Fibroblast of skin of abdomen (primary cell): ENCODE results near the gene HS3ST4.
"Not testable (repeated sequence)": the region's sequence is repeated elsewhere in the genome, so short reads cannot be mapped to it uniquely, and the experiment has no call there.

Source experiments
- DNase-seq: peaks from one replicate; pipeline ENCODE4 v3.0.0-alpha.2; 2013

The HS3ST4 gene

DNA sequence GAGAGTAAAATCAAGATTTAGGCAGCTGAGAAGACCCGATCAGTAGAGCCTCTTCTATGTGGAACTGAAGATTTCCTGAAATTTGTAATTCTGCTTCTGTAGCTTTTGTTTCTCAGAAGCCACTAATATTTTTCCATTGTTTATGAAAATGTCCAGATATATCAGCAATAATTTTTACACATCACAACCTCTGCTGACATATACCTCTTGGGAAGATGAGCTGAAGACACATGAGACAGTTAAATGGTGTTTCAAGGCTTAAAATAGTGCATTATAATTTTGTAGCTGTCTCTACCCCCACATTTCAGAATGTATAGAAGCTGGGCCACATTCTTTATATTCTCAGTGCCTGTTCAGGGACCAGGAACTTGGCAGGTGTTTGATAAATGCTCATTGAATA lies 320.6 kb downstream of the HS3ST4 start:
- DNase-seq: no peak

DNA sequence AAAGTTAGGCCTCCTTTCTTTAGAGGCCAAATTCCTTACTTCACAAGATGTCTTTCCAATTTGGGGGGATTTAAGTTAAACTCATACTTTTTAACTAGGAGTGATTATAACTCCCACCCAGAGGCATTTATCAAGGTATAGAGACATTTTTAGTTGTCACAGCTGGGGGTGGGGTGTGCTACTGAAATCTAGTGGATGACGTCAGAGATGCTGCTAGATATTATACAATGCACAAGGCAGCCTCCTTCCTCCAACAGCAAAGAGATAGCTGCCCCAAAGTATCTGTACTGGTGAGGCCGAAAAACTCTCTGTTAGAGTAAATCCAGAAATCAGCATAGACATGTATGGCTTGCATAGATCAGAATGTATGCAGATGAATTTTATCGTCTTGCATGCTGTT lies 324.0 kb downstream of the HS3ST4 start:
- no peak for DNase-seq

DNA sequence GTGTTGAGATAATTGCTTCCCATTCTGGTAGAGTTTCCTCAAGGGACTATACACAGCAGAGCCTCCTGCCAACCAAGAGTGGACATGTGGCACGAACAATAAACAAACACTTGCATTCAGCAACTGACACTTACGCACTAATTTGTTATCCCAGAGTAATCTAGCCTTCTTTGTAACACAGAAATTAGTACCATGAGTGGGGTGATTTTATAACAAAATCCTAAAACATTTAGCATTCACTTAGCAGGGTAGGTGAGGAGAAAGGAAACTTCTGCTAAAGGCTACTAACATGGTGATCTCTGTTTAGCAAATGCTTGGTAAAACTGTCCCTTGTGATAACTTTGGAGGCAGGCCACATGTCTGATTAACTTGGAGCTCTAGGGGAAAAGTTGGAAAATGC lies 325.2 kb downstream of the HS3ST4 start:
- DNase-seq: no peak

DNA sequence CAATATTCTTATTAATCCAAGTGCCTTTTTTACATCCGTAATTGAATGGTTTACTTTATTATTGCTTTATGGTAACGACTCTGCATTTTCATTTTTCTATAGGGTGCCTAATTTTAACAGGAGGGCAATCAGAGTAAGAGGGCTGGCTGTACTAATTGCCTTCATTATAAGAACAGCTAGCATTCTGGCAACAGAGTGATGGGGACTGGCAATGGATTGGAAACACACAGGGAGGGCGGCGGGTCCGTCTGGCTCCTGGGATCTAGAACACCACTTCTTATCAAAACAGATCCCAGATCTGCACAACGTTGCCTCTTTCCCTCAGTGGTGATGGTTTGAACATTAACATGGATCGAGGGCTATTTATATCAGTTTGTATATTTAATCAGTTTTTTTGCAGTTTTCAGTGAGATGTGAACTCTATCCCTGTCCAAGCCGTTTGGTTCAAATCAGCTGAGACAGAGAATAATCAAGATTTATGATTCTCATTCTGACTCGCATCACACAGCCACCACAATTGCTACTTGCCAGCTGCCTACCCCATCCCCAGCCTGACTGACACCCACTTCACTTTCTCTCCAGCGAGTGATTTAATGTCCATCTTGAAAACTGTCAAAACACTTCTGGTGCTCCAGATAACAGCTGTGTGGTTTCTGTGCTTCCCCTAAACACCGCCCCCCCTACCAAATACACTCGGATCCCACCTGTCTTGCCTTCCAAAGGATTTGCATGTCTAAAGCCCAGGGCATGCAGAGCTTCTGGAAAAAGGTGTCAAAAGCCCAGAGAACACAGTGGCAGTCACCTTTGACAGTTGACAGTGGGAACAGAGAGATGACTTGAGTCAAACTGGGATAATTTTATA lies 327.9 kb downstream of the HS3ST4 start:
- DNase-seq: no peak

DNA sequence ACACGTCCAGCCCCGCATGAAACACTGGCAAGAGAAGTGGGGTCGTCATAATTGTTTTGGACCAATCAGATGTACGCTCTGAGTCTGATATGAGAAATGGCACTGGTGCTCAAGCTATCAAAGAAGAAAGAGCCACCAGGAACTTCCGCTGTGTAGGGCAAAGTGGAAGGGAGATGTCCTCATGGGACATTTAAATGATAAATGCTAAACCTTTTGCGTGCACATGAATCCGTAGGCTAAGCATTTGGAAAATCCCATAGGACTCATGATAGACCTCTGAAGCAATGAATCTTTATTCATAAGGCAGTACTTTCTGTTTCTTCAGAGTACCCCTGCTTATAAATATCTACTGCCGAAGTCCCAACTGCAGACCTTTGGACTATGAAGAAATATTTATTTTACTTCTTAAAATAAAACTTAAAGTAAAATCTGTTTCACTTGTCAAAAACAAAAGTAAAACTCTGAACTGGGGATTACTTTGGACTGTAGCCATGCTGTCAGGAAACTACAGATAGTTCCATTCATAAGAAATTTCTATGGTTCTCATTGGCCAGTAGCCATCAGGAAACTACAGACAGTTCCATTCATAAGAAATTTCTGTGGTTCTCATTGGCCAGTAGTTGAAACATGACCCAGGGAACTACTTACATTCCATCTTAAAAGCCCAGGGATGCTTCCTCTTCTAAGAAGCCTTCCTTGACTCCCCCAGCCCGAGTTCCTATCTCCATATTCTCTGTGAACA lies 335.1 kb downstream of the HS3ST4 start:
- DNase-seq: no peak

DNA sequence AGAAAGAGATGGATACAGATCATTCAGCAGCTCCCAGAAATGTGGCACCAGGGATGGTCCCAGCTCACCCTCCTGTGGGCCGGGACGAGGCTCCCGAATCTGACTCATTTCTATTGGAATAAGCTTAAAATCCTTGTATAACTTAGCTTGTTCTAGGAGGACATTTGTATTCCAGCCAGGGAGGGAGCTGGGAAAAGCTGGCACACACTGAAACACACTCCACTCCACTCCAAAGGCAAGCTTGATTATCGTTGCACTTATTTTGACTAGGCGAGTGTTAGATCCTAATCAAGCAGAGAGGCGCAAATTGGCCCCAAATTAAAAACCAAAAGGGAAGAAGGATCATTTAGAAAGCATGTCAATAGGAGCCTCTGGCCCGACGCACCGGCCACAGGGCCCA lies 339.5 kb downstream of the HS3ST4 start:
- no peak for DNase-seq

DNA sequence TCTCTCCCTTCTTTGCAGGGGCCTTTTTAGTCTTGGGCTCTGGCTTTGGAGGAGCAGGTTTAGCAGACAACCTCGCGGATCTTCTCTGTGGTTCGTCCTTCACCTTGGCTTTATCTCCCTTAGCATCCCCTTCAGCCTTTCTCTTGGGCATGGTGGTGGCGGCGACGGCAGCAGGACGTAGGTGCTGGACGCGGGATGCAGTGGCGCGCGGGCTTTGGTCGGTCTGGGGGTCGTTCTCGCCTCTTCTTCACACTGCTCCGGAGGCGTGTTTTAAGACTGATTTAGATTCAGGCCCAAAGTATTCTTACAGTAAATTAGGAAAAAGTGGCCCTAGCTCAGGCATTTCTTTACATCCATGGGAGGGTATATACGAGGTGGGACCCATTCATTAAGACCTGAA lies 340.9 kb downstream of the HS3ST4 start:
- DNase-seq: not testable (repeated sequence)

DNA sequence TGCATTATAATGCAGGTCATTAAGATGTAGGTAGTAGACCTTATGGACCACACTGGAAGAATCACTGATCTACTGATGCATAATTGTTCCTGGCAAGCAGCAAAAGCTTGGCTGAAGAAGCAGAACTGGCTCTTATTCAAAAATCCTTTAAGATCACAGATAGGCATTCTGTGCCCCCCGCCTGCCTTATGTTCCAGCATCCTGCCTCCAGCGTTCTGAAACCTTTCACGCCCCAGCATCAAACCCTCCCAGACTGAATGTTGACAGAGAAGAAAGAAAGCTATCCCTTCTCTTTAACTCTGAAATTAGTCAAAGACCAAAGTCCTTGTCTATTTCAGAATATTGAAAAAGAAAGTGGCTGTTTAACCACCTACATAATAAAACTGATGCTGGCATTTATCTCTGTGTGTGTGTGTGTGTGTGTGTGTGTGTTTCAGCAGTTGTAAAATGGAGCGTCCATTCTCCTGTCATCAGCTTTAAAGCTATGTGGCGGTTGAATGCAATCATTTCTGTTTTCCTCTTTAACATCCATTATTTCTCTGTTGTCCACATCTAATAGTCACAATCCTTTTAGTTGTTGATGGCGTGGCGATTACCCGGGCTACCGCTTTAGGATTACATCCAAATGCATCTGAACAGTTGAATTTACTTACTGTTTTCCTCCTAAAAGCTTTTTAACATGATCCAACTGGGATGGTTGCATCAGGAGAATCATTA lies 350.4 kb downstream of the HS3ST4 start:
- no peak for DNase-seq

DNA sequence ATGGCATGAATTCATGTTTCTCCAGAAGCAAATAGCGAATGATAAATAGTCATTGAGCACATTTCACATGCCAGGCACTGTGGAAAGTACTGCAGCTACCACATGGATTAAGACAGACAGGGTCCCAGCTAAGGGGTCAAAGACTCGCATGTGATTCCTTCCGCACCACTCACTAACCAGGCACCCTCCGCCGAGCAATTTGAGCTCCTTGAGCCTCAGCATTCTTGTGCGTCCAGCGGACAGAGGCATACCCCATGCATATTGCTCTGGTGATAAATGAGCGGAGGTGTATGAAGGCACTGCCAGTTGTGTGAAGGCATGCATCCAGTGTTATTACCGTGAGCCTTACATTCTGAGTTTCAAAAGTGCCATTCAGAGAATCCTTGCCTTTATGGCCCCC lies 358.7 kb downstream of the HS3ST4 start:
- DNase-seq: no peak

DNA sequence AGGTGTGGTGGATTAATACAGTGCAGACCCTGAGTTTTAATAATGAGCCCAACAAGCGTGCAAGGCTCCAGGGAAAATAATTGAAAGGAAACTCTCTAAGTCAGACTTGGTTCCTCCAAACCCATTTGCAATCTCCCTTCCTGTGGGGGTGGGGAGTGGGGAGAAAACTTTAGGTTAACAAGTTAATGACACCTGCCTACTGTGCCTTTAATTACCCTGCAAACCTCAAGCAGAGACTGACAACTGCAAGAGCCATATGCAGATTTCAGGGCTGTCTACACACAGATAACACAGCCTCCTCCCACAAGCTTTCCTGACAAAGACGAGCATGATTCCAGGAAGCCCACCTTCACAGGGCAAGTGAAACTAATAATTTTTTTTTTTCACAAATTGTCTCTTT lies 359.3 kb downstream of the HS3ST4 start:
- no peak for DNase-seq

DNA sequence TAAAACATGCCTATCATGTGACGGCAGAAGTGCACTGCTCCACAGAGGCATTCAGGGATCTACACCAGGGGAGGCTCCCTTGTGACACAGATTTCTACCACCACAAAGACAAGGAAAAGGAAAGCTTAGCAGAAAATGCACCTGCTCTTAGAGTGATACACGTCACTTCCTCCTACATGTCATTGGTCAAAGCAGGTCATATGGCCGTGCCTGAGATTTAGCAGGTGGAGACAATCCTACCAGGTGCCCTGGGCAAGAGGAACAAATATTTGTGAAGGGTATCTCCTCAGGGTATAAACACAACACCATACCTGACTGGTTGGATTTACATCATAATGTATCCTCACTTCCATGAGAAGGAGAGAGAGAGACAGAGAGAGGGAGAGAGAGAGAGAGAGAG lies 362.1 kb downstream of the HS3ST4 start:
- DNase-seq: no peak

DNA sequence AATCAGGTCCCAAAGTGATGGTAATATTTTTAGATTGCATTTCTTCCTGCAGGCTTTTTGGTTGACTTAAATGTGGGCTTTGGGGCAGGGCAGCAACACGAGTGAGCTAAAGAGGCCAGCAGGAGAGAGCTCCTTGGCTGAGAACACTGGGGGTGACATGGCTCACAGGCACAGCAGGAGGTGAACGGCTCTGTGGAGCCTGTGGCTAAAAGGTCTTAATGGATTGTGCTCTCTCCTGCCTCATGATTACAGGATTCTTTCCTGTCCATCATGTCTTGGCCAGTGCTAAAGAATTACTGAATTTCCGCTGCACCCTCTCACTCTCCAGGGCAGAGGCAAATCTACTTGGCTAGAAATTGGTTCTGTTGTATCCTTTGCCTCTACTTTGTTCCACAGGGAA lies 366.6 kb downstream of the HS3ST4 start:
- no peak for DNase-seq

DNA sequence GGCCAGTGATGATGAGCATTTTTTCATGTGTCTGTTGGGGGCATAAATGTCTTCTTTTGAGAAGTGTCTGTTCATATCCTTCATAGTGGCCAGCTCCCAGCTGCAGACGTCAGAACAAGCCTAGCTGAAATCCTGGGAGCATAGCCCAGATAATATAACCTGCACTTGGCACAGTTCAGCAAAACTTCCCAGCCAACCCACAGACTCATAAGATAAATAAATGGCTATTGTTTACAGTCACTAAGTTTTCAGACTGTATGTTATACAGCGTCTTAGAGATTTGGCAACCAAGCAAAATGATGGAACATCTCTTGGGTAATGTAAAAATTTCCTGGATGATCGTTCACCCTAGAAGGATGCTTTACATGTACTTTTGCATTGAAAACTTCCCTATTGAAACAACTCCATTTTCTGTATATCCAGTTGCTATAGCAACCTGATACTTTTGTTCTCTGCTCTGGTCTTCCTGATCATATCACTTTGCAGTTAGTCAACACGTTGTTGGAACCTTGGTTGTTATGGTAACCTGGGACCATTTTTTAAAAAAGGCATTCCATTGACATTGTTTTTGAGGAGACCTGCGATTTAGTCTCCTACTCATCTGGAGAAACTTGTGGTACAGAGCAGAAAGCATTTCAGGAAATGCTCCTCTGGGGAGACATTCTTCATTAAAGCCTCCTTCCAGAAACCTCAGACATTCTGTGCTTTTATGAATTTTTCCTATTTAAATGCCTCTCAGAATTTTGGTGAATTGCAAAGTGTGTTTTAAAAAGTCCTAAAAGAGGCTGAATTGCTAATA lies 378.7 kb downstream of the HS3ST4 start:
- no peak for DNase-seq

DNA sequence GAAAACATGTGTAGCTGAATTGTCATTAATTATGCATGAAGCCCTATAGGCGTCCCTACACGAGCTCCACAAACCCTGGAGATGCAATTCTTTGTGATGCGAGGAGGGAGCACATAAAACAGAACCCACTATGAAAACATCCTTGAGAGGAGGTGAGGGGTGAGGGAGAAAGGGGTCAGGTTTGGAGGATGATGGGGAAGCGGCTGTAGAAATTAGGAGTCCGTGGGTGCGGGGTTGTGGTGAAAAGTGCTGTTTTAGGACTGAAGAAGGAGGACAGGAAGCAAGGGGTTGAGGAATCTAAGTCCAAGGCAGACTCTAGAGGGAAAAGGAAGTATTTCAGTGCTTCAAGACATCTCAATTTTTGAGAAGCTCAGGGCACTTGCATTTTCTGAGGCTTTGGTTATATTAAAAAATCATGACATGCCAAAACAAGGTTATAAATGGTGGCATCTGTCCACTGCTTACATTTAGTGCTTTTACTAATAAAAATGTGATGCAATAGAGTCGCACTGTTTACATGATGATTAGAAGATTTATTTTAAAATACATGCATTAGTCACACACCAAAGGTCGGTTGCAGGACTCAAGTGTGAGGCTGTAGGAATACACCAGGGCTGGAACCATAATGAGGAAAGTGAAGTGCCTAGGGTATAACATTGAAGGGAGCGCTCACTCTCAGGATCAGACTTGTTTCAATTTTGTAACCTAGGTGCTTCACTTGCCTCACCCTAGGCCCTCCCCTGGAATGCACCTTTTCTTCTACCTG lies 379.5 kb downstream of the HS3ST4 start:
- DNase-seq: no peak

DNA sequence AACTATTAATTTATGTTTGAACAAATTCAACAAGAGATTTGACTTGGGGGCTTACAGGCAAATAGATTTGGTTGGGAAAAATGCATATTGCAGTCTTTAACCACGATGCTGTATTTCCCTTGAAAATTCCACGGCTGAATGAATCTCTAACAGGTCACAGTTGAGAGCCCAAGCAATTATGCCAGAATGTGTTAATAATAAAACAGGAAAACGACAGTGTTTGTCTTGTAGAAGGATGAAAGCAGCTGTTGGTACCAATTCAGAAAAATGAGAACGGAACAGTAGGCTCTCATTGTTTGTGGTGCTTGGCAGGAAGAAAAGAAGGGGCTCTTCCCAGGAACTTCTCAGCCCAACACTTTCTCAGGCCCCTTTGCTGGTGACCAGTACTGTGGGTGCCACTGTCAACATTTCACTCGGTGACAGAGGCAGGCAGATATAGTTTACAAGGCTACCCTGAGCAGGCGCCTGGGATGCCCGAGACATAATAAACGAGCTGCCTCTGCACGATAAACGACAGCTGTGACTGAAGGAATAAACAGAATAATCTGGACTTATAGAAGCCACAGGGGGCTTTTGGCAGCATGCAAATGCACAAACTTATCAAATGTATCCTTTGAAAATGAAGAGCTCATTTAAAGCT lies 387.1 kb downstream of the HS3ST4 start:
- no peak for DNase-seq

DNA sequence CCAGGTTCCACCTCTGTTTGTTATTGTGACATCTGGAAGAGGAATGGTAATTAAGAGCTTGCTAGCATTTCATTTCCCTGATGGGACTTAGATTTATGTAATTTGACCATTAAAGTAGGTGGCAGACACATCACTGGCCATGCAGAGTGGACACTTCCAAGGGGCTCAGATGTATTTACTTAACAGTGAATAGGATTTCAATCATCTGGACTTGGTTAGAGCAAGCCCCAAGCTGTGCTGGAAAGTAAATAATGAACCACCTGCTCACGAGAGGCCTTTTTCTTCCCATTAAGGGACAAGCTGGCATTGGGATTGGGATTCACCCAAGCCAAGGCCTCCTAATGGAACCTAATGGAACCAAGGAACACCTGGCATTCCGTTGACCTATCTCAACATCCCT lies 395.3 kb downstream of the HS3ST4 start:
- no peak for DNase-seq

DNA sequence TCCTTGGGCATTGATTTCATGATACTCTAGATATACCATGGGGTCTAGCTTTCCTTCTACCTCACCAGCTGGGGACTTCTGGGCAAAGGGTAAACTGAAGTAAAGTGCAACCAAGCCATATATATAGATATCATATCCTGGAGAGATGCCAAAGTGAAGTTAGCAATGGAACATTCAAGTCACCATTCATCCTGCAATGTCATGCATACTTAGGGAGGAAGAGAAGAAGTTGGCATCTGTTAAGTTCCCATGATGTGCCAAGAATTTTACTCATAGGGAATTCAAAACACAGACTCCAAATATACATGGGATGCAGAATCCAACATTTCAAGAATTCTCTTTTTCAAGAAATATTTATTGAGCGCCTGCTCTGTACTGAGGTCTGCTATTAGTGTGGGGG lies 399.8 kb downstream of the HS3ST4 start:
- DNase-seq: no peak

DNA sequence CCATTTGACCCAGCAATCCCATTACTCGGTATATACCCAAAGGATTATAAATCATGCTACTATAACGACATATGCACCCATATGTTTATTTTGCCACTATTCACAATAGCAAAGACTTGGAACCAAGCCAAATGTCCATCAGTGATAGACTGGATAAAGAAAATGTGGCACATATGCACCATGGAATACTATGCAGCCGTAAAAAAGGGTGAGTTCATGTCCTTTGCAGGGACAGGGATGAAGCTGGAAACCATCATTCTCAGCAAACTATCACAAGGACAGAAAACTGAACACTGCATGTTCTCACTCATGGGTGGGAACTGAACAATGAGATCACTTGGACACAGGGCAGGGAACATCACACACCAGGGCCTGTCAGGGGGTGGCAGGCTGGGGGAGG lies 406.4 kb downstream of the HS3ST4 start:
- DNase-seq: not testable (repeated sequence)

DNA sequence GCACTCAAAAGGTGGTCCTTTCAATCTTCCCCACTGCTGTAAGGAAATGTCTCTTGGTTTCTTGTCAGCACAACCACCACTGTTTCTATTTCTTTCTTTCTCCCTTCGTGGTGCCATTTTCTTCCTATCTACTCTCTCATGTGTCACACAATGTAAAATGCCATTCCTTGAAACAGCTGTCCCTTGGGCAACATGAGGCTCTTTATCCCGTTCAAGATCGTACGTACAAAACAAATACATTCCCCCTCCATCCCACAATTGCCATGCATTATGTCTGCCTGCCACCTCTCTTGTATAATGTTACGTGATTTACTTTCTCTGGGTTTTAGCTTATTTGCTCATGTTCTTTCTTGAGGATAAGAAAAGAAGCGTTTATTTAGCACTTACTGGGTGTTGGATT lies 410.6 kb downstream of the HS3ST4 start:
- no peak for DNase-seq

DNA sequence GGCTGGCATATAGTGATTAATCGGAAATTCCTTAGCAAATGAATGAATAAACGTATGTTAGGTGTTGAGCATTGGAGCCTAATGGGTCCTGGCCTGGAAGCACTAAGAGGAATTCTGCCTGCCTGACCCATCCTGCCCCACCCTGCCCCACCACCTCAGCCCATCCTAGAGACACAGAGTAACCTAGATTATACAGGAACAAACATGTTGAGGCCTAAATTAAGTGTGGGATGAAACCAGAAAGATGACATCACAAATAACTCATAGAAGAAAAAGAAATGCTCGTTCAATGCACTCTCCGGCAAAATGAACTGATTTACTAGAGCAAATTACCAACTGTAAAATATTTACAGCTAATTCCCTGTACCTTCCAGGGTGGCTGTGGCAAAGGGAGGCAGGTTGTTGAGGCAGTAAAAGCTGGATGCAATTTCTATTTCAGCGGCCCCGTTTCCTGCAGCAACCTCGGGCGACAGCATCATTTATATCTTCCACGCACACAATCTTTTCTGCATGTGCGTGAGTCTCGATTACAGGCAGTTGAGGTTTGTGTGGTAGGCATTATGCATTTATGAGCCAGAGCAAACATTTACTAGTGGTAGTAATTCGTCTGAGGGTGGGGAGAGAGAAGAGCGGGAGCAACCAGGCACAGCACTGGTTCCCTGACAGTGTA lies 417.2 kb downstream of the HS3ST4 start:
- DNase-seq: no peak

DNA sequence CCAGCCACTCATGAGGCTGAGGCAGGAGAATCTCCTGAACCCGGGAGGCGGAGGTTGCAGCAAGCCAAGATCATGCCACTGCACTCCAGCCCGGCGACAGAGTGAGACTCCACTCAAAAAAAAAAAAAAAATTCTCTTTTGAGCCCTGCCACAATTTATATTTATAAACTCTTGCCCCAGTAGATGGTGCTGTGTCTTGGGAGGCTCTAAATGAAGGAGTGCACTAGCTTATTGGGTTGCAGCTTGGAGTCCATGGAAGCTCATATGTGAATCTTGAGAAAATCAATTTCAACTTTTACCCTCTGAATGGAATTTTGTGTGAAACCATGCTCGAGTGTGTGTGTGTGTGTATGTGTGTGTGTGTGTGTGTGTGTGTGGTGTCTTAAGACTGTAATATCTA lies 420.1 kb downstream of the HS3ST4 start:
- DNase-seq: no peak
